Hepatocyte (in vitro differentiated cells): Measurements from ENCODE around the gene NDUFB3.

Source experiments
- EZH2 ChIP-seq: fragments of 200-600 bp; sonication (generic); IDR thresholded peaks from 2 replicates; pipeline ENCODE4 v1.6.1; 2016; ENCODE audit warnings: antibody characterized with exemption, mild to moderate bottlenecking, borderline replicate concordance
- EZH2phosphoT487 ChIP-seq: fragments of 200-600 bp; sonication (generic); IDR thresholded peaks from one replicate; pipeline ENCODE4 v1.6.1; 2018; ENCODE audit warnings: antibody characterized with exemption, mild to moderate bottlenecking, low read depth, moderate library complexity; ENCODE audit not compliant: unreplicated experiment, severe bottlenecking
- TF ChIP-seq, protein P1 (sequence below): fragments of 200-600 bp; sonication (generic); IDR thresholded peaks from 2 replicates; pipeline ENCODE4 v1.5.1; 2016; ENCODE audit warnings: antibody characterized with exemption, mild to moderate bottlenecking; ENCODE audit not compliant: poor library complexity

DNA sequence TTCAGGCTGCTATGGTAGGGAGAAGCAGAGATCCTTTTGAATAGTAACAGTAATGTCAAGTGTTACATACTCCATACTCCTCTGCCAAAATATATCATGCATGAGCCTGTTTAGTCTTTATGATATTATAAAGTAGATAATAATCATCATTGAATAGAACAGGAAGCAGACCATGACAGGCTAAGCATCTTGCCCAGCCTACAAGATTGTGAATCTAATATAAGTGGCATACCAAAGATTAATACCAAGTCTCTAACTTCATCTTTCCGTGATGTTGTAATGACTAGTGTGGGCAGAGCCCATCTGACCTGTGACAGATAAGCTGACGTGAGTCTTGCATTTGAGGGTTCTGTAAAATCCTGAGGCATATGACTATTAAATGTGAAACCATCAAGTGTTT lies 13.1 kb downstream of the NDUFB3 start:
- TF ChIP-seq, protein P1, sequence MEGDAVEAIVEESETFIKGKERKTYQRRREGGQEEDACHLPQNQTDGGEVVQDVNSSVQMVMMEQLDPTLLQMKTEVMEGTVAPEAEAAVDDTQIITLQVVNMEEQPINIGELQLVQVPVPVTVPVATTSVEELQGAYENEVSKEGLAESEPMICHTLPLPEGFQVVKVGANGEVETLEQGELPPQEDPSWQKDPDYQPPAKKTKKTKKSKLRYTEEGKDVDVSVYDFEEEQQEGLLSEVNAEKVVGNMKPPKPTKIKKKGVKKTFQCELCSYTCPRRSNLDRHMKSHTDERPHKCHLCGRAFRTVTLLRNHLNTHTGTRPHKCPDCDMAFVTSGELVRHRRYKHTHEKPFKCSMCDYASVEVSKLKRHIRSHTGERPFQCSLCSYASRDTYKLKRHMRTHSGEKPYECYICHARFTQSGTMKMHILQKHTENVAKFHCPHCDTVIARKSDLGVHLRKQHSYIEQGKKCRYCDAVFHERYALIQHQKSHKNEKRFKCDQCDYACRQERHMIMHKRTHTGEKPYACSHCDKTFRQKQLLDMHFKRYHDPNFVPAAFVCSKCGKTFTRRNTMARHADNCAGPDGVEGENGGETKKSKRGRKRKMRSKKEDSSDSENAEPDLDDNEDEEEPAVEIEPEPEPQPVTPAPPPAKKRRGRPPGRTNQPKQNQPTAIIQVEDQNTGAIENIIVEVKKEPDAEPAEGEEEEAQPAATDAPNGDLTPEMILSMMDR = no peak
- TF ChIP-seq EZH2 = no peak
- no peak for TF ChIP-seq EZH2phosphoT487
